Fibroblast of the aortic adventitia (primary cell): ENCODE measurements around the gene PLCH1. TPM values are rescaled to one million over a fixed set of nuclear protein-coding genes. Genes with fewer than 3 reads are reported as not detected.

Source experiments
- DNase-seq: peaks from one replicate; pipeline ENCODE4 v3.0.0-alpha.2; 2010; ENCODE audit warnings: low read depth
- H3K4me3 ChIP-seq: 2 replicates; pipeline ENCODE4 v1.5.1; 2011; ENCODE audit warnings: low read depth, mild to moderate bottlenecking, control low read depth, low read length, moderate library complexity
- total RNA-seq: library from RNA; depleted of rRNA; stranded (reverse); fragments of >200 nt; gene quantifications from 2 replicates; pipeline ENCODE4 v1.2.3, GENCODE V29; 2012; ENCODE audit warnings: low replicate concordance
- TF ChIP-seq, protein P1 (sequence below): IDR thresholded peaks from 2 replicates; pipeline ENCODE4 v1.5.1; 2011; ENCODE audit warnings: mild to moderate bottlenecking, low read length, control low read depth, inconsistent platforms; ENCODE audit not compliant: insufficient read depth

The PLCH1 gene
- total RNA-seq, 1 donor: 0.09 TPM

DNA sequence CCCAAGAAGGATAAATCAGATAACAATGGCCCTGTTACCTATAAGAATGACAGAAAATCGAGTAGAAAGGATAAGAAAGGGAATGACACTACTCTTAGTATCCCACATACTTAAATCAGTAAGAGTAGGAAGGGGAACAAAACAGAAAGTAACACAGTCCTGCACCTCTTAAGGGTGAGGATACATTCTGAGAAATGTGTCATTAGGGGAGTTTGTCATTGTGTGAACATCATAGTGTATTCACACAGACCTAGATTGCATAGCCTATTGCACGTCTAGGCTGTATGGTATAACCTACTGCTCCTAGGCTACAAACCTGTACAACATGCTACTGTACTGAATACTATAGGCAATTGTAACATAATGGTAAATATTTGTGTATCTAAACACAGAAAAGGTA is 142.6 kb downstream of the PLCH1 start:
- no peak for DNase-seq
- H3K4me3 ChIP-seq: no peak overlapping the region

DNA sequence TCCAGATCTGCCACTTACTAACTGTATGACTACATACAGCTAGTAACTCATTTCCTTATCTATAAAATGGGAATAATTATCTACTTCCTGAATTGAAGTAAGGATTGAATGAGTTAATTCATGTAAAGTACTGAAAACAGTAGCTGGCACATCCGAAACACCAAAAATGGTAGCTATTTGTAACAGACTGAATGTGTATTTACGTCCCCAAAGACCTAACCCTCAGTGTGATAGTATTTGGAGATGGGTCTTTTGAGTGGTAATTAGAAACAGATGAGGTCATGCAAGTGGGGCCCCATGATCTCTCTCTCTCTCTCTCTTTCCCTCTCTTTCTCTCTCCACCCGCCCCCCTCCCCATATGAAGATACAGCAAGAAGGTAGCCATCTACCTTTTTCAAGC is 146.2 kb downstream of the PLCH1 start:
- H3K4me3 ChIP-seq: no peak overlapping the region
- no peak for DNase-seq
- TF ChIP-seq, protein P1, sequence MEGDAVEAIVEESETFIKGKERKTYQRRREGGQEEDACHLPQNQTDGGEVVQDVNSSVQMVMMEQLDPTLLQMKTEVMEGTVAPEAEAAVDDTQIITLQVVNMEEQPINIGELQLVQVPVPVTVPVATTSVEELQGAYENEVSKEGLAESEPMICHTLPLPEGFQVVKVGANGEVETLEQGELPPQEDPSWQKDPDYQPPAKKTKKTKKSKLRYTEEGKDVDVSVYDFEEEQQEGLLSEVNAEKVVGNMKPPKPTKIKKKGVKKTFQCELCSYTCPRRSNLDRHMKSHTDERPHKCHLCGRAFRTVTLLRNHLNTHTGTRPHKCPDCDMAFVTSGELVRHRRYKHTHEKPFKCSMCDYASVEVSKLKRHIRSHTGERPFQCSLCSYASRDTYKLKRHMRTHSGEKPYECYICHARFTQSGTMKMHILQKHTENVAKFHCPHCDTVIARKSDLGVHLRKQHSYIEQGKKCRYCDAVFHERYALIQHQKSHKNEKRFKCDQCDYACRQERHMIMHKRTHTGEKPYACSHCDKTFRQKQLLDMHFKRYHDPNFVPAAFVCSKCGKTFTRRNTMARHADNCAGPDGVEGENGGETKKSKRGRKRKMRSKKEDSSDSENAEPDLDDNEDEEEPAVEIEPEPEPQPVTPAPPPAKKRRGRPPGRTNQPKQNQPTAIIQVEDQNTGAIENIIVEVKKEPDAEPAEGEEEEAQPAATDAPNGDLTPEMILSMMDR: no peak

More for the DNA sequence above, 142.6 kb downstream of the PLCH1 start:
- TF ChIP-seq, protein P1: no peak

DNA sequence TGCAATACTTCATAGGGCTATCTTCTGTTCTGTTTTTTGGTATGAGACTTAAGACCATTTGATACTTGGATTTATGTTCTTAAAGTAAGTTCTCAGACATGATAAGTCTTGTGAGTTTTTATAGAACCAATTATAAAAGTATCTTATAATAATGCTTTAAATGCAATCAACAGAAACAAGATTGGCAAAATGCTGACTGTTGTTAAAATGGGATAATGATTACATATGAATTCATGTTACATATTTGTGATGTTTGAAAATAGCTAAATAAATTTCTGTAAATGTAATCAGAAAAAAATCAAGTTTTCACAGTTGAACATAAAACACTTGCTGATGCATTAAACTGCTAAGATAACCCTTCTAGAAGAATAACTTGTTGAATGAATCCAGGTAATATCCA is 148.3 kb downstream of the PLCH1 start:
- DNase-seq: no peak
- TF ChIP-seq, protein P1: no peak
- H3K4me3 ChIP-seq: no peak overlapping the region

DNA sequence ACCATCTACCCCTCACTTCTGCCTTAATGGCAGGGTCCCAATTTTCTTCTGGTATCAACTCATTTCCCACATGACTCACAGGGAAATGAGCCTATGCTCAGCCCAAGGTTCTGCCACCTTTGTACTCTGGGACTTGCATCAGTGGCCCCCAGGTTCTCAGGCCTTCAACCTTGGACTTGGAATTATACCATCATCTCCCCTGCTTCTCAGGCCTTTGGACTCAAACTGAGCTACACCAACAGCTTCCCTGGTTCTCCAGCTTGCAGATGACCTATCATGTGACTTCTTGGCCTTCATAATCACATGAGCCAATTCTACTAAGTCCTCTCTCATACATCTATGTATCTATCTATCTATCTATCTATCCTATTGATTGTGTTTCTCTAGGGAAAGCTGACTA is 149.5 kb downstream of the PLCH1 start:
- TF ChIP-seq, protein P1: no peak
- no peak overlapping the region for H3K4me3 ChIP-seq
- no peak for DNase-seq

DNA sequence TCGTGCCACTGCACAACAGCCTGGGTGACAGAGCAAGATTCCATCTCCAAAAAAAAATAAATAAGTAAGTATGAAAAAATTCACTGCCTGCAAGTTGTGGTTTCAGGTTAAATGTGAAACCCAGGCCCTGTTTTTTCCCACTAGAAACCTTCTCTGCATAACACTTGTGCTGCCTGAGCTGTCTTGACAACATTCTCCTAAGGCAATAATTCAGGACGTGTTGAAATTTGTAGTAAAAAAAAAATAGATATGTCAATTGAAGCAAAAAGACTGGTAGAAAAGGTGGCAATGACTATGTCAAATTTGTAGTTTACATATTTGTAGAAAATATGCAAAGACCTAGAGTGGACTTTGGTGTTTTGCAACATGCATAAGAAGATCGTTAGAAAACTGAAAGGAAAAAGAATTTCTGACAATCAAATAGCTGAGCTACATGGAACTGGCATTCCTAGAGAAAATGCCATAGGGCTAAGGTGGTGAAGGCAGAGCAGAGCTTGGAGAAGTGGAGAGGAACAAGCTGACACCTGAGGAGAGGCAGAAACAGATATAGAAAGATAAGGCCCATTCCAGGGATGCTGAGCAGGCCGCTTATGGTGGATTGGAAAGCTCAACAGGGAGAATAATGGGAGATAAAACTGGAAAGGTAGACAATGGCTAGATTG is 150.2 kb downstream of the PLCH1 start:
- TF ChIP-seq, protein P1: no peak
- H3K4me3 ChIP-seq: no peak overlapping the region
- no peak for DNase-seq

DNA sequence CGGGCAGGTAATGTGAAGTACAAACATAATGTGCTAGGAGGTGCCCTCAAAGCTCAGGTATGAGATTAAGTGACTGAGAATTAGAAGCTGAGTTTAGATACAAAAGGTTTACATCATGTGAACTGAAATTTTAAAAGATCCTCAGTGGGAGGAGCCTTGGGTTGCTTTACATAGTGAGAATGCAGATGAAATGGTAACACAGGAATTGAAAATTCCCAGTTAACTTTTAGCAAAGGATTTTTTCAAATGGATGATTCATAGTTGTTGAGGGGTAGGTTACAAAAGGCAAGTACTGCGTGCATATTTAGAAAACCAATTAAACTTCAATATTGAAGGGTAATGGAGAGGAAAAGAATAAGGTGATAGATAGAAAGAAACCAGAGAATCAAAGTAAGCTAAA is 157.3 kb downstream of the PLCH1 start:
- TF ChIP-seq, protein P1: no peak
- H3K4me3 ChIP-seq: no peak overlapping the region
- no peak for DNase-seq

DNA sequence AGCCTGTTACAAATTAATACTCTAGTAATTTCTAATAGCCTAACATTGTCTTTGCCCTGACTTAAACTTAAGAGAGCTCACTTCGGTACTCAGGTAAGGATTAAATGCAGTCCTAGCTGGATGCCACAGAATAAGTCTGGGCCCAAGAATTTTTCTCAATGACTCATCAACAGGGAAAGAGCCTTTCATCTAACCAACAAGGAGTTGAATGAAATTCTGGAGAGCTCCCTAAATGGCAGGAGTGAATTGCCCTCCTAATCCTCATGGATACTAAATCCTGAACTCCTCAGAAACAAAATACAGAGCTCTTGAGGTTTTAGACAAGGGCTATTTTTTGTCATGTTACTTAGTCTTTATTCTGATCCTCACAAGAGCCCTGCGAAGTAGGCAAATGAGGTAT is 159.5 kb downstream of the PLCH1 start:
- DNase-seq: no peak
- TF ChIP-seq, protein P1: no peak
- H3K4me3 ChIP-seq: no peak overlapping the region
